Body of pancreas (tissue), 4 donors: ENCODE measurements around the gene IL36G. TPM values are rescaled to one million over a fixed set of nuclear protein-coding genes. Genes with fewer than 3 reads are reported as not detected.

ENCODE experiments used
- ATAC-seq: fragments of 150-250 bp; one replicate; pipeline ENCODE4 v1.9.1; 2016
- DNase-seq, 4 donors: peaks; one replicate each; pipeline ENCODE4 v3.0.0-alpha.2; 2019
- H3K27ac ChIP-seq, 4 donors: fragments of 200-600 bp; sonication (generic); 1 replicate in 3 of 4; 2 replicates in 1 of 4; pipeline versions ENCODE4 v1.5.1 to v1.6.1; 2016 to 2019; ENCODE audit warnings: mild to moderate bottlenecking in 1 of 4, mixed read lengths in 1 of 4, moderate library complexity in 1 of 4
- H3K27me3 ChIP-seq, 2 donors: fragments of 200-600 bp; sonication (generic); one replicate each; pipeline ENCODE4 v1.6.0; 2016; ENCODE audit warnings: mild to moderate bottlenecking in 1 of 2
- H3K36me3 ChIP-seq, 2 donors: fragments of 200-600 bp; sonication (generic); replicated peaks in 1 of 2; 2 replicates each; pipeline ENCODE4 v1.5.1; 2016; ENCODE audit warnings: low read depth in 2 of 2; ENCODE audit not compliant: insufficient read depth in 1 of 2
- H3K4me1 ChIP-seq: fragments of 200-600 bp; sonication (generic); one replicate; pipeline ENCODE4 v1.6.0; 2016
- H3K4me3 ChIP-seq, 2 donors: fragments of 200-600 bp; sonication (generic); 1 replicate in 1 of 2; 2 replicates in 1 of 2; pipeline ENCODE4 v1.5.1; 2016 to 2019
- H3K9me3 ChIP-seq, 3 donors: fragments of 200-600 bp; sonication (generic); 1 replicate in 2 of 3; 2 replicates in 1 of 3; pipeline ENCODE4 v1.5.1; 2016
- CTCF ChIP-seq, 7 experiments: fragments of 450-650 bp in 4 of 7; fragments of 200-600 bp in 3 of 7; sonication (generic) in 3 of 7; IDR thresholded peaks; one replicate each; pipeline ENCODE4 v1.5.1; 2016 to 2019; ENCODE audit warnings: antibody characterized with exemption in 7 of 7
- POLR2A ChIP-seq, 3 donors: fragments of 450-650 bp; IDR thresholded peaks; one replicate each; pipeline ENCODE4 v1.6.1; 2016; ENCODE audit warnings: antibody characterized with exemption in 3 of 3, mild to moderate bottlenecking in 2 of 3
- WGBS, 2 donors: methylation state at CpG; one replicate each; pipeline ENCODE4 v1.1.5; 2017; 5-methylcytosine and 5-hydroxymethylcytosine counted together
- intact Hi-C: fragments of 100-400 bp; cut with DNase I; formaldehyde crosslinking; loops from one replicate; pipeline ENCODE4 v1.15.1; 2023
- total RNA-seq, 2 donors: library from RNA; depleted of rRNA; stranded (reverse); fragments of >200 nt; gene quantifications; one replicate each; pipeline ENCODE4 v1.1.0, GENCODE V29; 2016

Gene IL36G
- total RNA-seq, 2 donors from 2014 or later, result not detected

GRCh38 chr2:112994648-112995047, 16.8 kb downstream of the IL36G start:
- Histone ChIP-seq H3K27ac (no peak overlapping the region), H3K36me3 (no peaks in the 10 kb centered on the region), H3K4me3 (no peak overlapping the region), H3K27me3 (no peaks in the 10 kb centered on the region), H3K4me1 (no peaks in the 10 kb centered on the region), H3K9me3 (no peaks in the 10 kb centered on the region)
- DNase-seq, result no peak
- 78 to 90% methylated on average over 2 of the region's 2 CpGs for WGBS, 2 donors
- ATAC-seq, result no peak
- TF ChIP-seq CTCF (IDR thresholded peaks at IDR 0.05) (no peak), POLR2A (IDR thresholded peaks at IDR 0.05) (no peak)
- intact Hi-C loops, result no loop called here

- Histone ChIP-seq H3K4me1 (no peaks in the 10 kb centered on the region), H3K27ac (no peak overlapping the region), H3K4me3 (no peak overlapping the region), H3K9me3 (no peaks in the 10 kb centered on the region), H3K36me3 (no peaks in the 10 kb centered on the region), H3K27me3 (no peaks in the 10 kb centered on the region)
- DNase-seq (no peak), ATAC-seq (no peak)
- TF ChIP-seq CTCF (IDR thresholded peaks at IDR 0.05), result no peak
- no peak for TF ChIP-seq POLR2A (IDR thresholded peaks at IDR 0.05)
- WGBS, 2 donors, result 83 to 84% methylated on average over 14 of the region's 14 CpGs
- intact Hi-C loops, result no loop called here
Measured at GRCh38 chr2:112995346-112995920, 17.6 kb downstream of the IL36G start.

- Histone ChIP-seq H3K4me3 (no peak overlapping the region), H3K4me1 (no peaks in the 10 kb centered on the region), H3K27ac (no peak overlapping the region), H3K27me3 (no peaks in the 10 kb centered on the region), H3K9me3 (no peaks in the 10 kb centered on the region), H3K36me3 (no peaks in the 10 kb centered on the region)
- intact Hi-C loops, result no loop called here
- WGBS, 2 donors, result 63 to 68% methylated on average over 6 of the region's 6 CpGs
- TF ChIP-seq POLR2A (IDR thresholded peaks at IDR 0.05) (no peak), CTCF (IDR thresholded peaks at IDR 0.05) (no peak)
- DNase-seq, result no peak
- no peak for ATAC-seq
Measured at GRCh38 chr2:112996635-112997034, 18.8 kb downstream of the IL36G start.

GRCh38 chr2:112997151-112997550, 19.3 kb downstream of the IL36G start:
- intact Hi-C loops, result no loop called here
- H3K4me3 ChIP-seq, result no peak overlapping the region
- TF ChIP-seq CTCF (IDR thresholded peaks at IDR 0.05) (no peak), POLR2A (IDR thresholded peaks at IDR 0.05) (no peak)
- no peak overlapping the region for H3K27ac ChIP-seq
- no peaks in the 10 kb centered on the region for H3K9me3 ChIP-seq
- H3K36me3 ChIP-seq, result no peaks in the 10 kb centered on the region
- no peaks in the 10 kb centered on the region for H3K4me1 ChIP-seq
- DNase-seq, result no peak
- no peaks in the 10 kb centered on the region for H3K27me3 ChIP-seq
- WGBS, 2 donors, result 59 to 82% methylated on average over 1 of the region's 1 CpG
- ATAC-seq, result no peak

- no peak overlapping the region for H3K4me3 ChIP-seq
- no peak for DNase-seq
- no peaks in the 10 kb centered on the region for H3K36me3 ChIP-seq
- no peak overlapping the region for H3K27ac ChIP-seq
- no peaks in the 10 kb centered on the region for H3K27me3 ChIP-seq
- no peak for ATAC-seq
- 56 to 65% methylated on average over 1 of the region's 1 CpG for WGBS, 2 donors
- H3K9me3 ChIP-seq, result no peaks in the 10 kb centered on the region
- H3K4me1 ChIP-seq, result no peaks in the 10 kb centered on the region
- intact Hi-C loops, result no loop called here
- no peak for TF ChIP-seq POLR2A (IDR thresholded peaks at IDR 0.05)
- TF ChIP-seq CTCF (IDR thresholded peaks at IDR 0.05), result no peak
Measured at GRCh38 chr2:113000436-113000835, 22.6 kb downstream of the IL36G start.
